ENCODE results near the gene SCMH1.

DNA sequence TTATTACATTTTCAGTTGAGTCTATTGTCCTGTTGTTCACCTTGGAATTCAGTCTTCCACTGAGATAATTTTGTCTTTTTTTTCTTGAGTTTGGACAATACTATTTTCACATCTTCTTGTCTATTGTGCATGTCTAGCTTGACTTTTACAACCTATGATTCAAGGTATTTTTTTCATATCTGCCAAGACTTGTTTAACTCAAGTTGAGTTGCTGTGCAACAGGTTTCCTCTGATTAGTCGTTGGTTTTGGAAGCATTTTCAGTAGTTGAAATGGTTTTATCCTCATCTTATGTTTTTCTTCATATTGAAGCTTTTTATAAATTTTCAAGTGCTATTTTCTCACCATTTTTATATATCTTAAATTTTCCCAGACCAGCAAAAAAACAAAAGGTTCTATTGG, 103.6 kb downstream of the SCMH1 start:
- no peak for TF ChIP-seq CTCF (IDR thresholded peaks at IDR 0.05; ENCODE audit: low read depth, low read length, poor library complexity, severe bottlenecking)
- no peak for TF ChIP-seq EZH2phosphoT487 (IDR thresholded peaks at IDR 0.05; ENCODE audit: borderline replicate concordance, low read length)
